Endothelial cell of umbilical vein (primary cell): Measurements from ENCODE around the gene ATP13A3. TPM values are rescaled to one million over a fixed set of nuclear protein-coding genes. Genes with fewer than 3 reads are reported as not detected.
A peak's percentile ranks its signal among the peaks of the same experiment; 100 is the strongest.

Source experiments
- BruUV-seq: library from RNA; stranded (reverse); fragments of 400-500 nt; replicated peaks from 2 replicates; lab custom pipeline; 2021; lab: Mats Ljungman, UMichigan
- CTCF ChIA-PET: fragments of 300-600, 350-600 bp; sonication (Branson Sonifier 250); formaldehyde crosslinking; loops from one replicate; lab custom pipeline; 2021; ENCODE audit warnings: antibody characterized with exemption, inconsistent platforms; lab: Charles Lee
- POLR2A ChIA-PET: fragments of 300-600, 350-600 bp; sonication (Branson Sonifier 250); formaldehyde crosslinking; loops from one replicate; lab custom pipeline; 2021; ENCODE audit warnings: antibody characterized with exemption, inconsistent platforms; lab: Charles Lee
- DNase-seq: peaks from one replicate; pipeline ENCODE4 v3.0.0-alpha.2; 2011; ENCODE audit warnings: low read depth, low spot score
- FAIRE-seq: peaks from 2 replicates; lab custom pipeline; 2011; peaks lifted over from hg19 to GRCh38; lab: Jason Lieb, UNC
- H2AFZ ChIP-seq: 2 replicates; pipeline ENCODE4 v1.6.0; 2012; ENCODE audit warnings: low read depth, low read length, control low read depth, inconsistent platforms
- H3K27ac ChIP-seq: 2 replicates; pipeline ENCODE4 v1.5.1; 2011; ENCODE audit warnings: low read depth, mild to moderate bottlenecking, control low read depth, low read length, moderate library complexity; ENCODE audit not compliant: insufficient read depth
- H3K27me3 ChIP-seq, 2 experiments: 2 replicates each; pipeline versions ENCODE4 v1.6.0 to v1.6.1; 2011; ENCODE audit warnings: low read length in 2 of 2, mixed read lengths in 1 of 2; ENCODE audit not compliant: control insufficient read depth in 2 of 2, insufficient read depth in 2 of 2
- H3K36me3 ChIP-seq, 2 experiments: 2 replicates in 1 of 2; 3 replicates in 1 of 2; pipeline ENCODE4 v1.5.1; 2011; ENCODE audit warnings: low read length in 2 of 2, mild to moderate bottlenecking in 1 of 2, moderate library complexity in 1 of 2; ENCODE audit not compliant: control insufficient read depth in 2 of 2, insufficient read depth in 2 of 2; ENCODE audit errors: extremely low read depth in 1 of 2
- H3K4me1 ChIP-seq: 3 replicates; pipeline ENCODE4 v1.5.1; 2011; ENCODE audit warnings: mild to moderate bottlenecking, low read length; ENCODE audit not compliant: control insufficient read depth, insufficient read depth; ENCODE audit errors: extremely low read depth
- H3K4me2 ChIP-seq: 2 replicates; pipeline ENCODE4 v1.6.1; 2011; ENCODE audit warnings: low read length, control low read depth, mixed read lengths; ENCODE audit not compliant: insufficient read depth
- H3K4me3 ChIP-seq, 3 experiments: fragments of 200-600 bp in 1 of 3; sonication (generic), shearing (Covaris generic) in 1 of 3; replicated peaks in 1 of 3; 2 replicates each; pipeline ENCODE4 v1.5.1; 2011 to 2016; ENCODE audit warnings: control low read depth in 3 of 3, low read length in 3 of 3, mild to moderate bottlenecking in 2 of 3, inconsistent platforms in 1 of 3, low read depth in 1 of 3, moderate library complexity in 1 of 3; ENCODE audit not compliant: insufficient read depth in 1 of 3
- H3K79me2 ChIP-seq: 2 replicates; pipeline ENCODE4 v1.6.0; 2012; ENCODE audit warnings: low read length, inconsistent platforms; ENCODE audit not compliant: control insufficient read depth, insufficient read depth
- H3K9ac ChIP-seq: replicated peaks from 2 replicates; pipeline ENCODE3; 2011; ENCODE audit warnings: low read length, control low read depth; ENCODE audit not compliant: insufficient read depth; ENCODE audit errors: extremely low read depth
- H3K9me1 ChIP-seq: replicated peaks from 3 replicates; pipeline ENCODE4 v1.6.0; 2011; ENCODE audit warnings: mild to moderate bottlenecking, low read length; ENCODE audit not compliant: control insufficient read depth, insufficient read depth; ENCODE audit errors: extremely low read depth
- H3K9me3 ChIP-seq: replicated peaks from 2 replicates; pipeline ENCODE4 v1.5.1; 2012; ENCODE audit warnings: low read length, inconsistent platforms; ENCODE audit not compliant: control insufficient read depth, insufficient read depth
- H4K20me1 ChIP-seq: replicated peaks from 2 replicates; pipeline ENCODE3; 2011; ENCODE audit warnings: mild to moderate bottlenecking, low read length; ENCODE audit not compliant: control insufficient read depth, insufficient read depth; ENCODE audit errors: extremely low read depth
- CTCF ChIP-seq, 2 donors: IDR thresholded peaks; 1 replicate in 1 of 2; 2 replicates in 1 of 2; pipeline ENCODE4 v1.5.1; 2011; ENCODE audit warnings: low read length in 2 of 2, mild to moderate bottlenecking in 2 of 2, moderate library complexity in 2 of 2, control low read depth in 1 of 2, inconsistent platforms in 1 of 2, low read depth in 1 of 2; ENCODE audit not compliant: insufficient read depth in 1 of 2; ENCODE audit errors: extremely low read depth in 1 of 2
- EZH2 ChIP-seq: IDR thresholded peaks from 2 replicates; pipeline ENCODE4 v1.6.1; 2012; ENCODE audit warnings: borderline replicate concordance, low read depth, mild to moderate bottlenecking, moderate library complexity, low read length, inconsistent platforms; ENCODE audit not compliant: severe bottlenecking
- FOS ChIP-seq: IDR thresholded peaks from 2 replicates; pipeline ENCODE4 v1.6.1; 2011; ENCODE audit warnings: mild to moderate bottlenecking, low read length, moderate library complexity, borderline replicate concordance; ENCODE audit not compliant: insufficient read depth
- GATA2 ChIP-seq: IDR thresholded peaks from 2 replicates; pipeline ENCODE4 v1.7.0; 2011; ENCODE audit warnings: low read depth, mild to moderate bottlenecking, moderate library complexity, mixed read lengths, low read length; ENCODE audit not compliant: insufficient read length, insufficient read depth
- JUN ChIP-seq: IDR thresholded peaks from 2 replicates; pipeline ENCODE4 v1.6.1; 2011; ENCODE audit warnings: borderline replicate concordance, low read depth; ENCODE audit not compliant: insufficient read length, insufficient read depth
- MAX ChIP-seq: IDR thresholded peaks from 2 replicates; pipeline ENCODE4 v1.6.1; 2011; ENCODE audit not compliant: insufficient read depth, insufficient read length
- MYC ChIP-seq: IDR thresholded peaks from one replicate; pipeline ENCODE4 v1.6.1; 2011; ENCODE audit warnings: mild to moderate bottlenecking, low read depth, low read length
- POLR2A ChIP-seq: IDR thresholded peaks from 2 replicates; pipeline ENCODE4 v1.6.1; 2012; ENCODE audit warnings: low read depth, mild to moderate bottlenecking, control low read depth, low read length
- POLR2AphosphoS5 ChIP-seq: IDR thresholded peaks from 2 replicates; pipeline ENCODE4 v1.6.1; 2012; ENCODE audit warnings: low read depth, mild to moderate bottlenecking, control low read depth, low read length, moderate library complexity; ENCODE audit not compliant: insufficient read depth
- dilution Hi-C: fragments of 300-500 bp; cut with MboI; formaldehyde crosslinking; loops from one replicate; pipeline ENCODE4 v1.15.0; 2019; ENCODE audit warnings: low sequenced_read_pairs; ENCODE audit not compliant: extremely low pct_ligation_motif_present
- intact Hi-C: fragments of 100-400 bp; cut with micrococcal nuclease; formaldehyde crosslinking; loops from one replicate; pipeline ENCODE4 v1.10.0; 2022
- polyA plus RNA-seq, 4 experiments: library from polyadenylated mRNA; depleted of rRNA in 3 of 4; stranded (reverse) in 3 of 4; unstranded in 1 of 4; fragments of >200 nt; gene quantifications; 2 replicates each; pipeline versions ENCODE4 v1.2.1 to v1.2.3, GENCODE V29; 2011 to 2012; ENCODE audit warnings: missing spikeins in 1 of 4
- total RNA-seq: library from RNA; stranded (reverse); gene quantifications from 2 replicates; pipeline ENCODE4 v1.2.3, GENCODE V29; 2021

The ATP13A3 gene
- total and polyA plus RNA-seq, 2 donors (not counting 3 experiments of a cell fraction or from before 2014, with no cell fraction given) = 12.0 to 59.0 TPM

DNA sequence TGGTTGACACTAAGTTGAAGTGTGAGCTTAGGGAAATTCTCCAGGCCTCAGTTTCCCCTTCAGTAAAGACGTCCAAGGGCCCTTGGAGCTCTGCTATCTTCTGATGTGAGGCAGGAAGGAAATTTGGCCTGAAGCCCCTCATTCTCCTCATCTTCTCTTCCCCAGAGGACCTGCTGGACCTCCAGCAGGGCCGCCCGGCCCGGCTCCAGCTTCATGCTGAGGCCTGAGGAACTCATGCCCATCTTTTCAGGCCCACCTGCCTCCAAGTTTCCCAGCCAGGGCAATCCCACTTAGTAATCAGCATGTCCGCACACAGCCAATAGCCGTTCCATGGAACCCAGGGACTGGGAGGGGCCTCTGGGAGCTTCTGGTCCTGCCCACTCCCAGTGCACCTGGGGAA is 121.3 kb downstream of the ATP13A3 start:
- Histone ChIP-seq H3K36me3 (no peaks in the 10 kb centered on the region), H3K9me3 (no peaks in the 10 kb centered on the region), H3K27me3 (peaks cover 16 to 21% of the 10 kb centered on the region in 2 experiments), H2AFZ (no peak overlapping the region), H3K4me2 (no peak overlapping the region), H3K9me1 (no peaks in the 10 kb centered on the region), H3K9ac (no peak overlapping the region), H3K27ac (no peak overlapping the region), H3K4me3 (no peak overlapping the region), H3K79me2 (no peaks in the 10 kb centered on the region), H4K20me1 (no peaks in the 10 kb centered on the region), H3K4me1 (peaks cover 5% of the 10 kb centered on the region)
- dilution Hi-C loops = no loop called here
- FAIRE-seq (no peak), DNase-seq (no peak)
- intact Hi-C loops = no loop called here
- no TSS peak for BruUV-seq
- POLR2A ChIA-PET = no interaction called here
- TF ChIP-seq EZH2 (no peak), POLR2A (no peak), JUN (no peak)
- CTCF ChIA-PET = interaction anchor here (1.0 to 2.4 kb wide), 3 partner anchors 14 to 133 kb away, joined by 3 to 16 read pairs (median 4); partner anchors contain the start of gene CPN2

- intact Hi-C loops (no loop called here), dilution Hi-C loops (no loop called here)
- H3K9me3 ChIP-seq = no peaks in the 10 kb centered on the region
- no peak overlapping the region for H3K4me3 ChIP-seq
- CTCF ChIA-PET = interaction anchor here (1.0 to 2.4 kb wide), 6 partner anchors 9 to 134 kb away, joined by 3 to 16 read pairs (median 4); partner anchors contain the start of genes CPN2 and GP5
- POLR2A ChIA-PET = no interaction called here
- no peak overlapping the region for H3K9ac ChIP-seq
- H3K79me2 ChIP-seq = no peaks in the 10 kb centered on the region
- BruUV-seq = no TSS peak
- DNase-seq (peak; percentile 86), FAIRE-seq (no peak)
- H3K4me2 ChIP-seq = no peak overlapping the region
- H3K27ac ChIP-seq = no peak overlapping the region
- peaks cover 5% of the 10 kb centered on the region for H3K4me1 ChIP-seq
- no peak for TF ChIP-seq MAX
- TF ChIP-seq CTCF (IDR thresholded peaks at IDR 0.05; ENCODE audit: extremely low read depth in 1 of 2, insufficient read depth in 1 of 2, low read depth in 1 of 2, low read length in 2 of 2) = no peak
- no peak for TF ChIP-seq GATA2
- no peak for TF ChIP-seq POLR2AphosphoS5
- no peak for TF ChIP-seq EZH2
- TF ChIP-seq MYC = no peak
- no peak for TF ChIP-seq JUN
- no peak for TF ChIP-seq FOS
- no peak for TF ChIP-seq POLR2A
- H2AFZ ChIP-seq = no peak overlapping the region
- H3K9me1 ChIP-seq = no peaks in the 10 kb centered on the region
- no peaks in the 10 kb centered on the region for H4K20me1 ChIP-seq
- no peaks in the 10 kb centered on the region for H3K36me3 ChIP-seq
- peaks cover 10 to 22% of the 10 kb centered on the region in 2 experiments for H3K27me3 ChIP-seq
Observed at GRCh38 chr3:194364652-194365434, 122.0 kb downstream of the ATP13A3 start.
